GM18526 (cell line): ENCODE measurements around the gene KLHL8.

Experiments
- POLR2A ChIP-seq: IDR thresholded peaks from 3 replicates; pipeline ENCODE4 v1.6.1; 2011; ENCODE audit not compliant: insufficient read length; ENCODE audit errors: extremely low read depth

The KLHL8 gene

DNA sequence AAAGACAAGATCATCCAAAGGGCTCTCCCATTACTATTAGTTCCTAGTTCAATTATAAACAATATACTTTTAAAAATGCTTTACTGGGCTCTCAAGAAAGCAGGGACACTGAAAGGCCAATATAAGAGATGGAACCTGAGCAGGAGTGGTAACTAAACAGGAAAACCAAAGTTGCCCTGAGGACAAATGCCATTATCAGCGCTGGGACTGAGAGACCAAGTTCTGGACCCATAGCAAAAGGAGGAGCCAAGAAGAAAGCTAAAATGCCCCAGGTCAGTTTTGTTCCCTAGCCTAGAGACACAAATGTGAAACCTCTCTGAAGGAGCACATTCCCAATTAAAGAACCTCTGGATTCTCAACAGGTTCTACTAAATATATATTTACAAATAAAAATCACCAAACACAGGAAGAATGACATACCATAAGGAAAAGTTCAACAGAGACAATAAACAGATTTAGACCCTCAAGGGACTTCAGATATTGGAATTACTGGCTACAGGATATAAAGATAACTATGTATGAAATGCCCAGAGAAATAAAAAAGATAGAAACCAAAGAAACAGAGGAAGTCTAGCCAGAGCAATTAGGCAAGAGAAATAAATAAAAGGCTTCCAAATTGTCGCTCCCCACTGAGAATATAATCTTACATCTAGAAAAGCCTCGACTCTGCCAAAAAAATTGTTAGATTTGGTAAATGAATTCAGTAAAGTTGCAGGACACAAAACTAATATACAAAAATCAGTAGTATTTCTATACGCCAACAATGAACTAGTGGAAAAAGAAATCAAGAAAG lies 67.1 kb downstream of the KLHL8 start:
- no peak for TF ChIP-seq POLR2A

GRCh38 chr4:87152310-87153041 lies 67.9 kb downstream of the KLHL8 start:
- TF ChIP-seq POLR2A, result no peak

DNA sequence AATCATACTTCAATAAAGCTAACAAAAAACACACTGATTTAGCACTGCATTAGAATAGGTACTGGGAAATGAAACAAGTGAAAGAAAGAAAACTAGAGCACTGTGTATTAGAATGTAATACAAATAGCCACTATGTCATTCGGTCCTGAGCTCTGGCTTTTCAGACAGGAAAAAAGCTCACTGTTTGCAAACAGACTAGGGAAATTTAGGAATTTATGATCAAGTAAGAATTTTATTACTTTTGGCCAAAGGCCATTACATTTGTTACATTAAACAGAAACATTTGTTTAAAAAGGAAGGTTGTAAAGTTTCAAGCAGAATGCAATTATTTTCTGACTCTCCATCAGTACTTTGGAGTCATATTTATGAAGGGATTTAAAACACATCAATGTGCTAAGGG lies 68.7 kb downstream of the KLHL8 start:
- TF ChIP-seq POLR2A, result no peak

DNA sequence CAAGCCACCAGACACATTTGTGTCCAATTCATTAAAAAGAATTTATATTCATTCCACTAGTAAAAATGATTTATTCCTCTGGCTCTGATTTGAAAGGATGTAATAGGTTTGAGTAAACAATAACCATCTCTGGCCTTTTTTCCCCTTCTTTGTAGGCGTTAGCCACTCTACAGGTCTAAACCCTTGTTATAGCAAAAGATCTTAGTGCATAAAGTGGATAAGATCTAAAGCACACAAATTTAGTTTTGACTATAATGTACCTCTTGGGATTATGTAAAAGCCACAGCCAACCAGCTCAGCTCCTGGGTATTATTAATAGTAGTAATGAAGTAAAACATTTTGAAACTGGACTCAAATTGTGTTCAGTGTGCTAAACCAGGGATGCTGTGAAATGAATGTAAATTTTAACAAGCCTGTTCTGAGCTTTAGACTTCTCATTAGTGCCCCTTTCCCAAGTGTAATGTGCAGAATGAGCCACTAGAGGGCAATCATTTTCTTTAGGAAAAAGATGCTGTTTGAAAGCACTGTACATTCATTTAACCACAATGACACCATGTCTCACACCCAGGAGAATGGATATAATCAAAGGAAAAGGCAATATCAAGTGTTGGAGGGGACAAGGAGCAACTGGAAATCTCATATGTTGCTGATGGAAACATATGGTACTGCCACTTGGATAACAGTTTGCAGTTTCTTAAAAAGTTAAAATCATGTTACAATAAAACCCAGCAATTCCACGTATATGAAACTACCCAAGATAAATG lies 69.7 kb downstream of the KLHL8 start:
- no peak for TF ChIP-seq POLR2A

DNA sequence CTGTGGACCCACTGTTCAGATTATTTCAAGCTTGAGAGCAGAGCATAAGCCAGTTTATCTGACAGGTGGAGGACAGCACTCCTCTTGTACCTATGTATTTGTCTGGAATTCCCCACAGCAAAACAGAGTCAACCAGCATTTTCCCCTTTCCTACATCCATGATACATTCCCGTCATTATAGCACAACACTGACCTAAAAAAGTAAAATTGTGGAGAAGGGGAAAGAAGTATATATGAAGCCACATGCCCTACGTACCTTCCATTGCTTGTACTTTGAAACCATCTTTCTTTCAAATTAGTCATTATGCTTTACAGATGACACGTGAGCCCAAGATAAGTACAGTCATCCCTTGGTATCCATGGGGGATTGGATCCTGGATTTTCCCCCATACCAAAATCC lies 73.3 kb downstream of the KLHL8 start:
- no peak for TF ChIP-seq POLR2A

DNA sequence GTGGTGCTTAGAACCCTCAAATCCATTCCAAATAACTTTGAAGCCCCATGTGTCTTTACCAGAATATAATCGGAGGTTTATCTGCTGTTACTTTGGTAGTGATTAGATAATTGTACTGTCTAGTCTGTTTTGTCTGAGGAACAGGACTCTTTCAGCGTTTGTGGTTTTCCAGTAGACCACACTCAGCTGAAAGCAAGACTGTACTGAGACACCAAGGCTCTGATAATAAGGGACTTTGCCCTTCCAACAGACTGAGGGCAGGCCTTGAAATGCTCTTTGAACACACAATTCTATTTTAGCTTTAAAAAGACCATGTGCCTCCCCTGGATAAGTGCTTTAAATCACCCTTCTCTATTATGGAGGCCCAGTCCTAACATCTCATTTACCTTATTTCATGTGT lies 76.1 kb downstream of the KLHL8 start:
- TF ChIP-seq POLR2A, result no peak

GRCh38 chr4:87141428-87141827 lies 79.0 kb downstream of the KLHL8 start:
- TF ChIP-seq POLR2A, result no peak

DNA sequence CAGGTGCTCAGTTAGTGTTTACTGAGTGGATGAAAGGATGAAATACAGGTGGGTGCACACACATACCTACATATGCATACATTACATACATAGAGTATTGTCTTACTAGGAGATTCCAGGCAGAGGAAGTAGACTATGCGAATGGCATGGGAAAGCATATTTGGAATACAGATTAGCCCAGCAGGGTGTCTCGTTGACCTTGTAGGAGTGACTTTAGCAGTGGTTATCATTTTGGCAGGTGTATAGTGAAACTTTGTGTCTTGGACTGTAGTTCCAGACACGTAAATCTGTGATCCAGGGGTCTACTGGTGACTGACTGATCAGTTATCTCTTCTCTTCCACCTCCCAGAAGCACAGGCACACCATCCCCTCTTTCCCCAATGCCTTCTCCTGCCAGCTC lies 86.3 kb downstream of the KLHL8 start:
- no peak for TF ChIP-seq POLR2A

DNA sequence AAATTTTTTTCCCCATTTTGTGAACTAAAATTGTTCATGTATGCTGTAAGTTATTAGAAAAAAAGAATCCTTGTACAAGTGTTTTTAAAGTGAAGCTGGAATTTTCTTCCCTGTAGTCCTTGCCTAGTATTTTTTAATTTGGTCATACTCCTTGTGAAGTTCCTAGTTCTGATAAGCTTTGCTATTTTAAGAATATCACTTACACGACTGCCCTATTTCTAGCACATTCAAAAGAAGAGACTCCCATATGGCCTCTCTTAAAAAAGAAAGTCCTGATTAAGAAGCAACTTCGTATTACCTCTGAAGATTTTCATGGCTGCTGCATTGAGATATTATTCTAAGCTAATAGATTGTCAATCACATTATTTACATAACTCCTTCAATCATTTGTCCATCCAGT lies 87.2 kb downstream of the KLHL8 start:
- TF ChIP-seq POLR2A, result no peak

GRCh38 chr4:87132035-87132434 lies 88.4 kb downstream of the KLHL8 start:
- no peak for TF ChIP-seq POLR2A

DNA sequence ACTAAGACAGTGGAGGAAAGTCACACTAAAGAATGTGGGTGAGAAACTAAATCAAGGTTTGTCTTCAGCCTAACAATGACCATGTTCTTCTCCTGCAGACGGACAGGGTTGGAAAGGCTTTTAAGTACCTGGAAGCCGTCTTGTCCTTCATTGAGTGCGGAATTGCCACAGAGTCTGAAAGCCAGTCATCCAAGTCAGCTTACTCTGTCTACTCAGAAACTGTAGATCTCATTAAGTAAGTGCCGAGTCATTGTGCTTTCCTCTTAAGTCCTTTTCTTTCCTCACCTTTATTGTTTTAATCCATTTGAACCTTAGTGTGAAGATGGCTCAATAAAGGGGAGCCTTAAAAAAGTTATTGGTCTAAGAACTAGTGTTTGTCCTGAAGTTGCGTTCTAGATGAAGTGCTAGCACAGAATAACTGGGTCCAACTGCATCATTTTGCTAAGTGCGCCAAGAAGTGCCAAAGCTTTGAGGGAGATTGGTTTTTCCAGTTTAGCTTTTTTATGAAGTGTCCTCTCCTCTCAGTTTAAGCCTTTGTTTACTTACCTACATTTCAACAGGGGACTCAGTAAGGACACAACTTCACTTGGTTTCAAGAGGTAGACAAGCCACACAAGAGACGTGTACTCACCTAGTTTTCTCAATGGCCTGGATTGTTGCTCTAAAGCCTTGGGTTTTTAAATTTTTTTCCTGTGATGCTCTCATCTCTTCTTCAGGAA lies 89.3 kb downstream of the KLHL8 start:
- TF ChIP-seq POLR2A, result no peak

- no peak for TF ChIP-seq POLR2A
Observed at GRCh38 chr4:87129681-87130080, 90.7 kb downstream of the KLHL8 start.

DNA sequence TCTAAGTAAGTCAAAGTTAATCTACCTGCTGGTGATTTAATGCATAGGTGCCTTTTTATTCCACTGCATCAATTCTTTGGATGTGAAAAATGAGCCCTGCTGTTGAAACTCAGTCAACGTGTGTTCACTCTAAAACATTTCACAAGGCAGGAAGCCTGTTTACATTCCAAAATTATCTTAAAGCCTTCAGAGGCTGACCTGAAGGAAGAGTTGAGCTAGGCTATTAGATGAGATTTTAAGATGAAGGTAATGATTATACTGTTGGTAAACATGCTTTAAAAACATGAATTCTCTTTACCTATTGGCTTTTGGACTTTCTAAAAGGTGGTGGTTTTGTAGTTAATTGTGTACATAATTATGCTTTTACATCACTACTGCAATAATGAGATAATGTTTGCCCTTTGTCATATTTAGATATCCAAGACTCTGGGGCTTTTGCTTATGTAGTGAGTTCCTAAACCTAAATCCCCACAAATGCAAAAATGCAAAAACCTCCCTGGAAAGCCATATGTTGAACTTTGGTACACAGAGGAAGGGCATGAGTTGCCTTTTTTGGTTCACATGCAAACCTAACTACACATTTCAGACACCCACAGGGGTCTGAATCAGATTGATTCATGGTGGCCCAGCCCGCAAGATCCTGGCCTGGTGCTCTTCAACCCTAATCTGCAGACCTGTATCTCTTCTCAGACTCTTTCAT lies 92.3 kb downstream of the KLHL8 start:
- no peak for TF ChIP-seq POLR2A

DNA sequence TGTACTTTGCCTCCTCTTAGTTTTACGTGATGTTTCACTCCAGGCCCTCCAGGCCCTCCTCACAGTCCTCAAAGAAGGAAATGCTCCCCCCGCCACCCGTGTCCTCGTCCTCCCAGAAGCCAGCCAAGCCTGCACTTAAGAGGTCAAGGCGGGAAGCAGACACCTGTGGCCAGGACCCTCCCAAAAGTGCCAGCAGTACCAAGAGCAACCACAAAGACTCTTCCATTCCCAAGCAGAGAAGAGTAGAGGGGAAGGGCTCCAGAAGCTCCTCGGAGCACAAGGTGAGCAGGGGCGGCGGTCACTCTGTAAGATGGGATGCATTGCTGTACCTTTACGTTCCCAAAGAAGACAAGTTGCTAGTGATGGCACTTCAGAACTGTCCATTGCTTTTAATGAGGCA lies 94.4 kb downstream of the KLHL8 start:
- no peak for TF ChIP-seq POLR2A

DNA sequence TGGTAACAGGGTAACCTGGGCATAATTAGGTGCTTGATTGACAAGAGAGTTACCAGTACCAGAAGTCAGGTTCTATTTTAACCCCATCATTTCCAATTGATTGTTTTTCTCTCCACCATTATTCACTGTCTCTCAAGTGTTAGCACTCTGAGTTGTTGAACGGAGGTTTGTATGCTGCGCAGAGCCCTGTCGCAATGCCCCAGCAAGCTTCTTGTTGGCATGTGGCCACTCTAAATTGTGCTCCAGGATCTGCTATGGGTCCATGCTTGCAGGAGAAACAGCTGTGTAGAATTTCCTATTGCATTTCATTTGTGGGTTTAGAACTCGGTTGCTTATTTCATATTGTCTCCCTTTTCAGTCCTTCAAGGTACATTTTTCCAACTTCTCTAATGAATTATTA lies 98.2 kb downstream of the KLHL8 start:
- TF ChIP-seq POLR2A, result no peak
